K562 (cell line): ENCODE results near the gene KLHDC10. TPM values are rescaled to one million over a fixed set of nuclear protein-coding genes. Genes with fewer than 3 reads are reported as not detected.
A peak's percentile ranks its signal among the peaks of the same experiment; 100 is the strongest.

Source experiments
- BHLHE40 ChIP-seq: IDR thresholded peaks from 2 replicates; pipeline ENCODE4 v1.6.1; 2011; ENCODE audit warnings: low read length, improper control_type of control experiment
- C11orf30 ChIP-seq: fragments of 450-650 bp; IDR thresholded peaks from 2 replicates; pipeline ENCODE4 v1.6.1; 2016; ENCODE audit warnings: low read depth, mild to moderate bottlenecking
- CBX2 ChIP-seq: fragments of 200-600 bp; sonication (generic); IDR thresholded peaks from one replicate; pipeline ENCODE4 v1.6.1; 2012; ENCODE audit warnings: mild to moderate bottlenecking, low read length, inconsistent platforms; ENCODE audit not compliant: insufficient read depth, poor library complexity, severe bottlenecking
- DACH1 ChIP-seq: fragments of 450-650 bp; IDR thresholded peaks from 2 replicates; pipeline ENCODE4 v1.6.1; 2018; ENCODE audit not compliant: partially characterized antibody
- FOSL1 ChIP-seq: fragments of 200-800 bp; sonication (Bioruptor generic); conservative IDR thresholded peaks from 2 replicates; pipeline ENCODE4 v1.6.1; 2016; ENCODE audit warnings: missing genetic modification characterization, missing compliant biosample characterization
- FOXA3 ChIP-seq, 2 experiments: fragments of 450-650 bp in 1 of 2; sonication (generic) in 1 of 2; formaldehyde crosslinking; IDR thresholded peaks in 1 of 2; conservative IDR thresholded peaks in 1 of 2; 2 replicates each; pipeline versions ENCODE4 v1.4.0 to v1.8.0; 2020 to 2022; ENCODE audit warnings: mild to moderate bottlenecking in 2 of 2, missing genetic modification reagents in 1 of 2
- HDAC3 ChIP-seq: fragments of 450-650 bp; IDR thresholded peaks from 2 replicates; pipeline ENCODE4 v1.6.1; 2018; ENCODE audit warnings: borderline replicate concordance, mild to moderate bottlenecking, moderate library complexity; ENCODE audit not compliant: partially characterized antibody
- HNRNPLL ChIP-seq: fragments of 200-400 bp; formaldehyde crosslinking; IDR thresholded peaks from 2 replicates; pipeline ENCODE4 v1.6.1; 2017; ENCODE audit warnings: low read length, low read depth, mild to moderate bottlenecking; ENCODE audit not compliant: poor library complexity, severe bottlenecking
- MAX ChIP-seq: sonication (generic); formaldehyde crosslinking; IDR thresholded peaks from 2 replicates; pipeline ENCODE4 v1.9.0; 2022; ENCODE audit warnings: mild to moderate bottlenecking, missing genetic modification reagents
- MXI1 ChIP-seq: IDR thresholded peaks from 2 replicates; pipeline ENCODE4 v1.6.1; 2011; ENCODE audit warnings: low read depth, mild to moderate bottlenecking, improper control_type of control experiment, low read length
- PURB ChIP-seq: sonication (generic); formaldehyde crosslinking; IDR thresholded peaks from 2 replicates; pipeline ENCODE4 v1.9.0; 2021; ENCODE audit warnings: low read depth, mild to moderate bottlenecking, missing genetic modification reagents
- RFX7 ChIP-seq: fragments of 250-450 bp; sonication (Bioruptor Pico); IDR thresholded peaks from 2 replicates; pipeline ENCODE4 v1.5.1; 2021; ENCODE audit warnings: mild to moderate bottlenecking
- SIRT6 ChIP-seq: IDR thresholded peaks from one replicate; pipeline ENCODE4 v1.6.1; 2012; ENCODE audit warnings: low read depth, mild to moderate bottlenecking, control low read depth, inconsistent platforms, low read length, moderate library complexity
- SLC30A9 ChIP-seq: fragments of 250-450 bp; sonication (Bioruptor Pico); IDR thresholded peaks from 2 replicates; pipeline ENCODE4 v1.8.0; 2022; ENCODE audit warnings: mild to moderate bottlenecking, moderate library complexity
- SMARCC2 ChIP-seq: fragments of 450-650 bp; IDR thresholded peaks from 2 replicates; pipeline ENCODE4 v1.6.1; 2017; ENCODE audit warnings: antibody characterized with exemption, moderate library complexity, mild to moderate bottlenecking, low read depth
- SPI1 ChIP-seq: IDR thresholded peaks from 2 replicates; pipeline ENCODE4 v1.6.1; 2011; ENCODE audit warnings: low read depth, low read length, control low read depth, borderline replicate concordance
- TCF7 ChIP-seq: sonication (generic); IDR thresholded peaks from 2 replicates; pipeline ENCODE4 v1.6.1; 2016; ENCODE audit warnings: antibody characterized with exemption, borderline replicate concordance
- THAP12 ChIP-seq: fragments of 250-450 bp; sonication (Bioruptor Pico); IDR thresholded peaks from 2 replicates; pipeline ENCODE4 v1.9.0; 2021; ENCODE audit warnings: mild to moderate bottlenecking, inconsistent platforms
- XRCC4 ChIP-seq: IDR thresholded peaks from one replicate; pipeline ENCODE4 v1.6.1; 2011; ENCODE audit not compliant: insufficient read depth, insufficient read length; ENCODE audit errors: extremely low read depth
- ZNF121 ChIP-seq: sonication (generic); formaldehyde crosslinking; conservative IDR thresholded peaks from 2 replicates; pipeline ENCODE4 v1.8.0; 2022; ENCODE audit warnings: missing genetic modification reagents
- polyA plus RNA-seq, 8 experiments: library from polyadenylated mRNA; depleted of rRNA in 4 of 8; stranded (reverse) in 5 of 8; unstranded in 3 of 8; fragments of >200 nt; fragmentation: Nextera tagmentation in 2 of 8; fragmentation: Illumina TruSeq in 1 of 8; extraction: Ambion mirVana in 2 of 8; extraction: Trizol in 1 of 8; gene quantifications; 2 replicates each; pipeline versions ENCODE4 v1.2.1 to v1.2.3, GENCODE V29; 2011 to 2014; ENCODE audit warnings: inconsistent platforms in 1 of 8, missing spikeins in 1 of 8
- total RNA-seq, 7 experiments: library from RNA; depleted of rRNA in 6 of 7; stranded (reverse); fragments of >200 nt in 6 of 7; fragmentation: Illumina TruSeq in 2 of 7; extraction: Trizol in 2 of 7; gene quantifications; 2 replicates each; pipeline versions ENCODE4 v1.2.1 to v1.2.3, GENCODE V29; 2011 to 2021; ENCODE audit warnings: low replicate concordance in 1 of 7
- TF ChIP-seq, protein P1 (sequence below): fragments of 250-450 bp; sonication (Bioruptor Pico); IDR thresholded peaks from 2 replicates; pipeline ENCODE4 v1.5.0; 2021; ENCODE audit warnings: mild to moderate bottlenecking, borderline replicate concordance

The KLHDC10 gene
- total and polyA plus RNA-seq, 9 of the 15 experiments (the other 6 are each of a cell fraction or from before 2014, with no cell fraction given): 9.8 to 80.5 (median 31.4) TPM

GRCh38 chr7:130069978-130070860 is at the start of gene KLHDC10 (continued):
- TF ChIP-seq, protein P1, sequence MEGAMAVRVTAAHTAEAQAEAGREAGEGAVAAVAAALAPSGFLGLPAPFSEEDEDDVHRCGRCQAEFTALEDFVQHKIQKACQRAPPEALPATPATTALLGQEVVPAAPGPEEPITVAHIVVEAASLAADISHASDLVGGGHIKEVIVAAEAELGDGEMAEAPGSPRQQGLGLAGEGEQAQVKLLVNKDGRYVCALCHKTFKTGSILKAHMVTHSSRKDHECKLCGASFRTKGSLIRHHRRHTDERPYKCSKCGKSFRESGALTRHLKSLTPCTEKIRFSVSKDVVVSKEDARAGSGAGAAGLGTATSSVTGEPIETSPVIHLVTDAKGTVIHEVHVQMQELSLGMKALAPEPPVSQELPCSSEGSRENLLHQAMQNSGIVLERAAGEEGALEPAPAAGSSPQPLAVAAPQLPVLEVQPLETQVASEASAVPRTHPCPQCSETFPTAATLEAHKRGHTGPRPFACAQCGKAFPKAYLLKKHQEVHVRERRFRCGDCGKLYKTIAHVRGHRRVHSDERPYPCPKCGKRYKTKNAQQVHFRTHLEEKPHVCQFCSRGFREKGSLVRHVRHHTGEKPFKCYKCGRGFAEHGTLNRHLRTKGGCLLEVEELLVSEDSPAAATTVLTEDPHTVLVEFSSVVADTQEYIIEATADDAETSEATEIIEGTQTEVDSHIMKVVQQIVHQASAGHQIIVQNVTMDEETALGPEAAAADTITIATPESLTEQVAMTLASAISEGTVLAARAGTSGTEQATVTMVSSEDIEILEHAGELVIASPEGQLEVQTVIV: no peak
- TF ChIP-seq RFX7 (CRISPR knock-in tag): no peak
- no peak; the same call in none of the 2 replicates for TF ChIP-seq THAP12 (CRISPR knock-in tag)
- TF ChIP-seq SMARCC2: no peak
- TF ChIP-seq HDAC3: peak; percentile 52
- TF ChIP-seq SPI1: 0 out of 2 replicates have a peak, but pooled peaks have one; percentile 4
- no peak for TF ChIP-seq SLC30A9 (CRISPR knock-in tag)
- TF ChIP-seq XRCC4: no peak
- no peak for TF ChIP-seq SIRT6
- TF ChIP-seq MAX (CRISPR knock-in tag): peak; percentile 36; the same call in 1 of the 2 replicates
- TF ChIP-seq FOXA3 (CRISPR knock-in tag; conservative IDR thresholded peaks at IDR 0.05 in 1 of 2, IDR thresholded peaks at IDR 0.05 in 1 of 2): peak in 1 of 2 experiments; percentile 68; a peak in 2 of 4 replicates
- TF ChIP-seq DACH1: no peak
- no peak for TF ChIP-seq CBX2
- TF ChIP-seq HNRNPLL: peak; percentile 91
- peak; percentile 64; the same call in 1 of the 2 replicates for TF ChIP-seq TCF7
- TF ChIP-seq MXI1: peak; percentile 98
- peak; percentile 89 for TF ChIP-seq C11orf30
- TF ChIP-seq ZNF121: no peak
- peak; percentile 64 for TF ChIP-seq FOSL1 (tag)
- TF ChIP-seq BHLHE40: no peak; the same call in 1 of the 2 replicates
- TF ChIP-seq PURB (CRISPR knock-in tag): no peak
